K562 (cell line): Measurements from ENCODE around the gene RPL7A. TPM values are rescaled to one million over a fixed set of nuclear protein-coding genes. Genes with fewer than 3 reads are reported as not detected.

Experiments
- ARHGAP35 ChIP-seq: fragments of 450-650 bp; IDR thresholded peaks from 2 replicates; pipeline ENCODE4 v1.6.1; 2018; ENCODE audit not compliant: partially characterized antibody
- BDP1 ChIP-seq: IDR thresholded peaks from 3 replicates; pipeline ENCODE4 v1.6.1; 2011; ENCODE audit not compliant: insufficient read length, insufficient read depth
- CTBP1 ChIP-seq: fragments of 450-650 bp; IDR thresholded peaks from 2 replicates; pipeline ENCODE4 v1.6.1; 2016; ENCODE audit warnings: borderline replicate concordance
- FOXA1 ChIP-seq: fragments of 450-650 bp; IDR thresholded peaks from 2 replicates; pipeline ENCODE4 v1.6.1; 2016; ENCODE audit warnings: mild to moderate bottlenecking, borderline replicate concordance
- FOXA3 ChIP-seq, 2 experiments: fragments of 450-650 bp in 1 of 2; sonication (generic) in 1 of 2; formaldehyde crosslinking; IDR thresholded peaks in 1 of 2; conservative IDR thresholded peaks in 1 of 2; 2 replicates each; pipeline versions ENCODE4 v1.4.0 to v1.8.0; 2020 to 2022; ENCODE audit warnings: mild to moderate bottlenecking in 2 of 2, missing genetic modification reagents in 1 of 2
- GTF2B ChIP-seq: IDR thresholded peaks from 2 replicates; pipeline ENCODE4 v1.6.1; 2011; ENCODE audit not compliant: insufficient read length; ENCODE audit errors: extremely low read depth
- HNRNPL ChIP-seq: fragments of 200-400 bp; formaldehyde crosslinking; IDR thresholded peaks from 2 replicates; pipeline ENCODE4 v1.6.1; 2017; ENCODE audit warnings: low read depth, mild to moderate bottlenecking, low read length
- HSF4 ChIP-seq: fragments of 250-450 bp; sonication (Bioruptor Pico); IDR thresholded peaks from 2 replicates; pipeline ENCODE4 v2.1.2; 2022; ENCODE audit warnings: mild to moderate bottlenecking, moderate library complexity, borderline replicate concordance
- KDM4B ChIP-seq, 2 experiments: fragments of 450-650 bp in 1 of 2; sonication (generic) in 1 of 2; IDR thresholded peaks; 2 replicates each; pipeline ENCODE4 v1.6.1; 2016 to 2017; ENCODE audit warnings: borderline replicate concordance in 2 of 2, antibody characterized with exemption in 1 of 2, low read depth in 1 of 2, mild to moderate bottlenecking in 1 of 2
- NR3C1 ChIP-seq: sonication (generic); formaldehyde crosslinking; IDR thresholded peaks from 2 replicates; pipeline ENCODE4 v1.8.1; 2022; ENCODE audit warnings: missing genetic modification reagents
- SMARCE1 ChIP-seq: fragments of 450-650 bp; IDR thresholded peaks from 2 replicates; pipeline ENCODE4 v1.7.1; 2016; ENCODE audit warnings: mild to moderate bottlenecking
- SREBF2 ChIP-seq: sonication (generic); formaldehyde crosslinking; IDR thresholded peaks from 2 replicates; pipeline ENCODE4 v1.4.0; 2020; ENCODE audit warnings: mild to moderate bottlenecking, missing genetic modification reagents
- TFAM ChIP-seq: fragments of 250-450 bp; sonication (Bioruptor Pico); conservative IDR thresholded peaks from 2 replicates; pipeline ENCODE4 v1.5.0; 2021; ENCODE audit warnings: mild to moderate bottlenecking, moderate library complexity
- U2AF1 ChIP-seq: fragments of 200-400 bp; formaldehyde crosslinking; optimal IDR thresholded peaks from 2 replicates; pipeline ENCODE3; 2017; ENCODE audit warnings: mild to moderate bottlenecking, low read depth, low read length, moderate library complexity
- ZBTB1 ChIP-seq: sonication (generic); formaldehyde crosslinking; IDR thresholded peaks from 2 replicates; pipeline ENCODE4 v1.8.1; 2023; ENCODE audit warnings: missing genetic modification reagents, low read depth, mild to moderate bottlenecking, borderline replicate concordance
- ZMIZ1 ChIP-seq, 2 experiments: fragments of 150-350 bp in 1 of 2; IDR thresholded peaks; 2 replicates each; pipeline ENCODE4 v1.6.1; 2012 to 2016; ENCODE audit warnings: low read depth in 2 of 2, low read length in 2 of 2, mild to moderate bottlenecking in 1 of 2, moderate library complexity in 1 of 2
- ZNF354B ChIP-seq: fragments of 250-450 bp; sonication (Bioruptor Pico); IDR thresholded peaks from 2 replicates; pipeline ENCODE4 v1.4.0; 2020
- ZNF668 ChIP-seq: fragments of 250-450 bp; sonication (Bioruptor Pico); IDR thresholded peaks from 2 replicates; pipeline ENCODE4 v1.8.0; 2022; ENCODE audit warnings: mild to moderate bottlenecking, inconsistent platforms
- ZNF695 ChIP-seq: fragments of 450-650 bp; formaldehyde crosslinking; IDR thresholded peaks from 2 replicates; pipeline ENCODE4 v1.4.0; 2020; ENCODE audit warnings: mild to moderate bottlenecking, moderate library complexity
- ZSCAN32 ChIP-seq: fragments of 450-650 bp; formaldehyde crosslinking; IDR thresholded peaks from 2 replicates; pipeline ENCODE4 v1.4.0; 2020; ENCODE audit warnings: mild to moderate bottlenecking, moderate library complexity
- polyA plus RNA-seq, 8 experiments: library from polyadenylated mRNA; depleted of rRNA in 4 of 8; stranded (reverse) in 5 of 8; unstranded in 3 of 8; fragments of >200 nt; fragmentation: Nextera tagmentation in 2 of 8; fragmentation: Illumina TruSeq in 1 of 8; extraction: Ambion mirVana in 2 of 8; extraction: Trizol in 1 of 8; gene quantifications; 2 replicates each; pipeline versions ENCODE4 v1.2.1 to v1.2.3, GENCODE V29; 2011 to 2014; ENCODE audit warnings: inconsistent platforms in 1 of 8, missing spikeins in 1 of 8
- total RNA-seq, 7 experiments: library from RNA; depleted of rRNA in 6 of 7; stranded (reverse); fragments of >200 nt in 6 of 7; fragmentation: Illumina TruSeq in 2 of 7; extraction: Trizol in 2 of 7; gene quantifications; 2 replicates each; pipeline versions ENCODE4 v1.2.1 to v1.2.3, GENCODE V29; 2011 to 2021; ENCODE audit warnings: low replicate concordance in 1 of 7
- TF ChIP-seq, protein P1 (sequence below): fragments of 250-450 bp; sonication (Bioruptor Pico); IDR thresholded peaks from 2 replicates; pipeline ENCODE4 v1.5.0; 2021
- TF ChIP-seq, protein P2 (sequence below): fragments of 250-450 bp; sonication (Bioruptor Pico); IDR thresholded peaks from 2 replicates; pipeline ENCODE4 v1.8.0; 2021; ENCODE audit warnings: mild to moderate bottlenecking, moderate library complexity

Gene RPL7A
- total and polyA plus RNA-seq, 9 of the 15 experiments (the other 6 are each of a cell fraction or from before 2014, with no cell fraction given): 1,935 to 3,760 (median 2,652) TPM

- TF ChIP-seq GTF2B (no peak), TFAM (CRISPR knock-in tag) (no peak), ZSCAN32 (no peak), ZNF354B (no peak), CTBP1 (peak; percentile 95), HSF4 (CRISPR knock-in tag) (no peak), SMARCE1 (no peak), KDM4B (IDR thresholded peaks at IDR 0.05; ENCODE audit: borderline replicate concordance in 2 of 2, low read depth in 1 of 2) (no peak), SREBF2 (CRISPR knock-in tag) (no peak), ZBTB1 (CRISPR knock-in tag) (peak; percentile 96), ZNF668 (no peak), FOXA3 (CRISPR knock-in tag; conservative IDR thresholded peaks at IDR 0.05 in 1 of 2, IDR thresholded peaks at IDR 0.05 in 1 of 2) (peak in 1 of 2 experiments; percentile 78; a peak in 1 of 4 replicates), U2AF1 (peak; percentile 59), BDP1 (no peak), ARHGAP35 (no peak), FOXA1 (no peak), ZNF695 (CRISPR knock-in tag) (no peak), ZMIZ1 (IDR thresholded peaks at IDR 0.05; ENCODE audit: low read depth in 2 of 2, low read length in 2 of 2) (no peak), NR3C1 (peak; percentile 79; the same call in 1 of the 2 replicates), HNRNPL (peak; percentile 98)
- TF ChIP-seq, protein P1, sequence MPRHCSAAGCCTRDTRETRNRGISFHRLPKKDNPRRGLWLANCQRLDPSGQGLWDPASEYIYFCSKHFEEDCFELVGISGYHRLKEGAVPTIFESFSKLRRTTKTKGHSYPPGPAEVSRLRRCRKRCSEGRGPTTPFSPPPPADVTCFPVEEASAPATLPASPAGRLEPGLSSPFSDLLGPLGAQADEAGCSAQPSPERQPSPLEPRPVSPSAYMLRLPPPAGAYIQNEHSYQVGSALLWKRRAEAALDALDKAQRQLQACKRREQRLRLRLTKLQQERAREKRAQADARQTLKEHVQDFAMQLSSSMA: no peak
- TF ChIP-seq, protein P2, sequence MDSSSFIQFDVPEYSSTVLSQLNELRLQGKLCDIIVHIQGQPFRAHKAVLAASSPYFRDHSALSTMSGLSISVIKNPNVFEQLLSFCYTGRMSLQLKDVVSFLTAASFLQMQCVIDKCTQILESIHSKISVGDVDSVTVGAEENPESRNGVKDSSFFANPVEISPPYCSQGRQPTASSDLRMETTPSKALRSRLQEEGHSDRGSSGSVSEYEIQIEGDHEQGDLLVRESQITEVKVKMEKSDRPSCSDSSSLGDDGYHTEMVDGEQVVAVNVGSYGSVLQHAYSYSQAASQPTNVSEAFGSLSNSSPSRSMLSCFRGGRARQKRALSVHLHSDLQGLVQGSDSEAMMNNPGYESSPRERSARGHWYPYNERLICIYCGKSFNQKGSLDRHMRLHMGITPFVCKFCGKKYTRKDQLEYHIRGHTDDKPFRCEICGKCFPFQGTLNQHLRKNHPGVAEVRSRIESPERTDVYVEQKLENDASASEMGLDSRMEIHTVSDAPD (CRISPR knock-in tag): no peak
Measured at GRCh38 chr9:133375724-133376654, 28.0 kb downstream of the RPL7A start, which contains the start of the genes STKLD1 and SURF4 (continued).
